ENCODE measurements around the gene UBE2H. TPM values are rescaled to one million over a fixed set of nuclear protein-coding genes. Genes with fewer than 3 reads are reported as not detected.

The UBE2H gene
- total RNA-seq, 1 donor from 2014 or later, result 114 TPM

DNA sequence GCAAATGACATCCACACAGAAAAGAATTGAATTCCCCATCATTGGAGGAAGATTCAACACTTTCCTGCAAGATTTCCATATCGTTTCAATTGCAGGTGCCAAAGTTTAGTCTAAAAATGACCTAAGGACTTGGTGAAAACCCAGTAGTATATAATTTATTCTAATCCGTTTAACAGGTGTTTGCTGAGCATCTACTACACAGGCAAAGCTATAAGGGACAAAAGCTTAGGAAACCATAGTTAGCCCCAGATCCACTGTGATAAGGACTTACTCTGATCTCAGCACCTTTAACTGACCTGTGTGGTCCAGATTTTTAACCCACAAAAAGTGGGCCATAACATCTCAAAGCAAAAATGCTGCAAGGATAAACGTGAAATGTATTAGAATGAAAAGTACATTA, 19.1 kb downstream of the UBE2H start:
- DNase-seq (ENCODE audit: low spot score), result no peak
- H3K4me1 Mint-ChIP-seq, result no peaks in the 10 kb centered on the region
- peaks cover 69% of the 10 kb centered on the region for H4K20me1 ChIP-seq (ENCODE audit: low read depth)
- no peak overlapping the region for H3K4me3 ChIP-seq
- H3K36me3 ChIP-seq, result no peaks in the 10 kb centered on the region
- no peak overlapping the region for H3K27ac ChIP-seq
- H3K4me3 Mint-ChIP-seq, result no peak overlapping the region
- H3K27me3 Mint-ChIP-seq (ENCODE audit: insufficient read depth, low read depth), result peaks cover 2% of the 10 kb centered on the region
- H3K4me1 ChIP-seq, result no peaks in the 10 kb centered on the region
- no peaks in the 10 kb centered on the region for H3K9me3 ChIP-seq (ENCODE audit: low read depth)
- no peak overlapping the region for H3K4me2 ChIP-seq
- H3K36me3 Mint-ChIP-seq, result peaks cover 5% of the 10 kb centered on the region
- TF ChIP-seq EZH2phosphoT487 (IDR thresholded peaks at IDR 0.05) (no peak), EZH2 (IDR thresholded peaks at IDR 0.05) (no peak)
- TF ChIP-seq, protein P1, sequence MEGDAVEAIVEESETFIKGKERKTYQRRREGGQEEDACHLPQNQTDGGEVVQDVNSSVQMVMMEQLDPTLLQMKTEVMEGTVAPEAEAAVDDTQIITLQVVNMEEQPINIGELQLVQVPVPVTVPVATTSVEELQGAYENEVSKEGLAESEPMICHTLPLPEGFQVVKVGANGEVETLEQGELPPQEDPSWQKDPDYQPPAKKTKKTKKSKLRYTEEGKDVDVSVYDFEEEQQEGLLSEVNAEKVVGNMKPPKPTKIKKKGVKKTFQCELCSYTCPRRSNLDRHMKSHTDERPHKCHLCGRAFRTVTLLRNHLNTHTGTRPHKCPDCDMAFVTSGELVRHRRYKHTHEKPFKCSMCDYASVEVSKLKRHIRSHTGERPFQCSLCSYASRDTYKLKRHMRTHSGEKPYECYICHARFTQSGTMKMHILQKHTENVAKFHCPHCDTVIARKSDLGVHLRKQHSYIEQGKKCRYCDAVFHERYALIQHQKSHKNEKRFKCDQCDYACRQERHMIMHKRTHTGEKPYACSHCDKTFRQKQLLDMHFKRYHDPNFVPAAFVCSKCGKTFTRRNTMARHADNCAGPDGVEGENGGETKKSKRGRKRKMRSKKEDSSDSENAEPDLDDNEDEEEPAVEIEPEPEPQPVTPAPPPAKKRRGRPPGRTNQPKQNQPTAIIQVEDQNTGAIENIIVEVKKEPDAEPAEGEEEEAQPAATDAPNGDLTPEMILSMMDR (IDR thresholded peaks at IDR 0.05), result no peak
- H3K9ac ChIP-seq, result no peak overlapping the region
- no peak overlapping the region for H3K27ac Mint-ChIP-seq
- no peaks in the 10 kb centered on the region for H3F3A ChIP-seq (ENCODE audit: low read depth)
- H3K9me3 Mint-ChIP-seq, result no peaks in the 10 kb centered on the region
- H3K79me2 ChIP-seq (ENCODE audit: low read depth), result peaks cover 98% of the 10 kb centered on the region
- H3K27me3 ChIP-seq, result no peaks in the 10 kb centered on the region
- H2AFZ ChIP-seq (replicated peaks), result no peak overlapping the region

DNA sequence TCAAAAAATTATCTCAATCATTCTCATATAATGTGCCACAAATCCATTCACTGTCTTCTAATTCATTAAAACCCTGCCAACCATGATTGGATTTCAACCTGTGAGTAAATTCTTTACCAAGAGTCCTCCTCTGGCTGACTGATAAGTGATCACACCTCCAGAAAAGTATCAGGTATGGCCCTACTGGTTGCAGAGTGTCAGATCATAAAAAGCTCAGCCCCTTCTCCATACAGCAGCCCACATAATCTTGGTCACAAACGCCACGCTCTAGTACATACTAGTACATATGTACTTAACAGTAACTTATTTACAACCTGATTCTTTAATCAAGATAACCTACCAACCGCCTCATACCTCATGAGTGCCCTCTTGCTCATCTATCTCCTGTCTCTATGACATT, 26.1 kb downstream of the UBE2H start:
- no peak overlapping the region for H3K4me3 Mint-ChIP-seq
- no peak overlapping the region for H3K4me2 ChIP-seq
- H3K9me3 ChIP-seq (ENCODE audit: low read depth), result no peaks in the 10 kb centered on the region
- H3K27me3 Mint-ChIP-seq (ENCODE audit: insufficient read depth, low read depth), result no peaks in the 10 kb centered on the region
- no peaks in the 10 kb centered on the region for H3F3A ChIP-seq (ENCODE audit: low read depth)
- no peaks in the 10 kb centered on the region for H3K27me3 ChIP-seq
- no peak for DNase-seq (ENCODE audit: low spot score)
- TF ChIP-seq EZH2phosphoT487 (IDR thresholded peaks at IDR 0.05), result no peak
- TF ChIP-seq, protein P1 (IDR thresholded peaks at IDR 0.05), result no peak
- no peak for TF ChIP-seq EZH2 (IDR thresholded peaks at IDR 0.05)
- peaks cover 91% of the 10 kb centered on the region for H4K20me1 ChIP-seq (ENCODE audit: low read depth)
- no peaks in the 10 kb centered on the region for H3K4me1 ChIP-seq
- no peak overlapping the region for H3K9ac ChIP-seq
- H2AFZ ChIP-seq (replicated peaks), result no peak overlapping the region
- H3K27ac Mint-ChIP-seq, result no peak overlapping the region
- no peak overlapping the region for H3K4me3 ChIP-seq
- peaks cover 5% of the 10 kb centered on the region for H3K36me3 Mint-ChIP-seq
- peaks cover 99% of the 10 kb centered on the region for H3K79me2 ChIP-seq (ENCODE audit: low read depth)
- no peak overlapping the region for H3K27ac ChIP-seq
- no peaks in the 10 kb centered on the region for H3K36me3 ChIP-seq
- no peaks in the 10 kb centered on the region for H3K9me3 Mint-ChIP-seq
- H3K4me1 Mint-ChIP-seq, result peaks cover 11% of the 10 kb centered on the region

- no peak for TF ChIP-seq EZH2 (IDR thresholded peaks at IDR 0.05)
- Histone ChIP-seq H3K27ac (peak overlapping the region; percentile 16), H2AFZ (replicated peaks) (no peak overlapping the region), H3F3A (ENCODE audit: low read depth) (no peaks in the 10 kb centered on the region), H4K20me1 (ENCODE audit: low read depth) (peaks cover 90% of the 10 kb centered on the region), H3K4me1 (no peaks in the 10 kb centered on the region), H3K79me2 (ENCODE audit: low read depth) (peaks cover 99% of the 10 kb centered on the region), H3K4me2 (no peak overlapping the region), H3K4me3 (no peak overlapping the region), H3K9me3 (ENCODE audit: low read depth) (no peaks in the 10 kb centered on the region), H3K36me3 (no peaks in the 10 kb centered on the region), H3K27me3 (no peaks in the 10 kb centered on the region), H3K9ac (peak overlapping the region; percentile 14)
- Mint-ChIP-seq H3K27ac (no peak overlapping the region), H3K36me3 (peaks cover 9% of the 10 kb centered on the region), H3K4me3 (no peak overlapping the region), H3K4me1 (peaks cover 11% of the 10 kb centered on the region), H3K9me3 (no peaks in the 10 kb centered on the region), H3K27me3 (ENCODE audit: insufficient read depth, low read depth) (no peaks in the 10 kb centered on the region)
- no peak for DNase-seq (ENCODE audit: low spot score)
Observed at GRCh38 chr7:129925416-129926002, 27.3 kb downstream of the UBE2H start.

DNA sequence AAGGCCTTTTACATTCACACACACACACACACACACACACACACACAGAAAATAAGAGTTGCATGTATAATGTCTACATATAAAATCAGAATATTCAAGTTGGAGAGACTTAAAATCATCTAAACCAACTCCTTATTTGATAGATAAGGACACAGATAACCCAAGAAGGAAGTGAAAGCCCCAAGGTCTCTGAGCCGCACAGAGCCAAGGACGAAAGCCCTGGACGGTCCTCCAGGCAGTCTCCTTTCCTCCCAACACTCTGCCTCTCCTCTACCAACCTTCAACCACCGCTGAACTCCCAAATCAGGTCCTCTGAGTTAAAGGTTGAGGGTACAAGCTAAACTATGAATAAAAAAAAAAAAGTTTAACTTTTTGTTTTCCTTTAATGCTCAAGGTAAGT, 28.2 kb downstream of the UBE2H start:
- H3K4me3 ChIP-seq, result no peak overlapping the region
- no peaks in the 10 kb centered on the region for H3K9me3 ChIP-seq (ENCODE audit: low read depth)
- peaks cover 99% of the 10 kb centered on the region for H3K79me2 ChIP-seq (ENCODE audit: low read depth)
- DNase-seq (ENCODE audit: low spot score), result no peak
- peaks cover 6% of the 10 kb centered on the region for H3K36me3 ChIP-seq
- H3K9ac ChIP-seq, result no peak overlapping the region
- Mint-ChIP-seq H3K36me3 (peaks cover 11% of the 10 kb centered on the region), H3K4me3 (no peak overlapping the region), H3K9me3 (no peaks in the 10 kb centered on the region), H3K27ac (no peak overlapping the region), H3K4me1 (peaks cover 13% of the 10 kb centered on the region), H3K27me3 (ENCODE audit: insufficient read depth, low read depth) (no peaks in the 10 kb centered on the region)
- peaks cover 92% of the 10 kb centered on the region for H4K20me1 ChIP-seq (ENCODE audit: low read depth)
- H3K27me3 ChIP-seq, result no peaks in the 10 kb centered on the region
- H3F3A ChIP-seq (ENCODE audit: low read depth), result peaks cover 8% of the 10 kb centered on the region
- H3K27ac ChIP-seq, result no peak overlapping the region
- no peak overlapping the region for H3K4me2 ChIP-seq
- H2AFZ ChIP-seq (replicated peaks), result no peak overlapping the region
- H3K4me1 ChIP-seq, result no peaks in the 10 kb centered on the region
- no peak for TF ChIP-seq EZH2phosphoT487 (IDR thresholded peaks at IDR 0.05)
- TF ChIP-seq EZH2 (IDR thresholded peaks at IDR 0.05), result no peak
- TF ChIP-seq, protein P1 (IDR thresholded peaks at IDR 0.05), result no peak

All from neural progenitor cell (in vitro differentiated cells).